Caki2 (cell line): ENCODE results near the gene TBC1D22A. TPM values are rescaled to one million over a fixed set of nuclear protein-coding genes. Genes with fewer than 3 reads are reported as not detected.

ENCODE experiments used
- DNase-seq: peaks from one replicate; pipeline ENCODE4 v3.0.0-alpha.2; 2015; ENCODE audit warnings: low read depth
- in situ Hi-C: cut with HindIII; loops from 2 replicates; pipeline ENCODE4 v1.10.0; 2016; ENCODE audit warnings: low sequenced_read_pairs, low pct_unique_long_range_greater_than_20kb, mixed read lengths
- total RNA-seq: library from RNA; depleted of rRNA; stranded (reverse); fragments of >200 nt; shearing (Covaris generic); gene quantifications from 2 replicates; pipeline ENCODE4 v1.2.3, GENCODE V29; 2014; ENCODE audit warnings: low replicate concordance

Gene TBC1D22A
- total RNA-seq, 1 experiment from 2014 or later = 15.0 TPM

DNA sequence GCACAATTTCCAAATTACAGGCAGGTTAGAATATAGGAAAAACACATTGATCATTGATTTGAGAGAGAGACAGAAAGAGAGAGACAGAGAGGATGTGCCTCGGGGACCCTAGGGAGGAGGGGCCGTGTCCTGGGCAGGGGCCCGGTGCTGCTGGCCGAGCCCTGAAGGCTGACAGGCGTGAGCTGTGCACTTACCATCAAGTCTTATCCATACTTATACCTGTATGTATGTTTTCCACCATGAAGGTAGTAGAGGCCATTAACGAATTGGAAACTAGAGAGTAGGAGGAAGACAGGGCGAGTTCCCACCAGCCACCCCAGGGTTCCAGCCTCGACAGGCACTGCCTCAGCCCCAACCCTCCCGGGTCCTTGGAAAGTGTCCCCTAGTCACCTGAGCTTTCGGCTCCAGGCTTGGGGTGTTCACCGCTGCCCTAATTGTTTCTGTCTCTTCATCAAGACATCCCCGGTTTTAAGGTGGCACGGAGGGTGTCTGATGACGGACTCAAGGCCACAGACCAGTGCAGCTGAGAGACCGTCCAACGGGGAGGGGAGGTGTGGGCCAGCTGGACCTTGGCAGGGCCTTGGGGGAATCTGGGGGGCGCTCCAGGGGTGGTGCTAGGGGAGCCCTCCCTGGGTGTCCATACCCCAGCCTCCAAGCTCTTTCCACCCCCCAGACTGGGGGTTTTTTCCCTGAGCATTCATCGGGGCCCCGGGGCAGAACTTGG, 431.3 kb downstream of the TBC1D22A start:
- DNase-seq = no peak
- in situ Hi-C loops = no loop called here

- in situ Hi-C loops = no loop called here
- no peak for DNase-seq
These were observed 432.2 kb downstream of the TBC1D22A start for GRCh38 chr22:47194476-47195155.

DNA sequence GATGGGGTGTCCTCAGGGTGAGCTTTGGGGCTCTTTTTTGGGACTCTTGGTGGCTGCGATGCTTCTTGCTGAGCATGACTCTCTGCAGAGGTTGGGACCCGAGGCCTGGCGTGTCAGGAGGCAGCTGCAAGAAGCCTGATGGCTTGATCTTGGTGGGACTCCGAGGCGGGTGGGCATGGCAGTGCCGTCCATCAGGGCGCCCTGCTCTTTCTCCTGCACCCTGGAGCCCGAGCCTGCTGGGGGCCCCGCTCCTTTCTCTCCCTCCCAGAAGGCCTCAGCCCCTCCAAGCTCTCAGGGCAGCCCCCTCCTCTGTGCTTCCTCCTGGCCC, 432.7 kb downstream of the TBC1D22A start:
- in situ Hi-C loops = no loop called here
- no peak for DNase-seq

DNA sequence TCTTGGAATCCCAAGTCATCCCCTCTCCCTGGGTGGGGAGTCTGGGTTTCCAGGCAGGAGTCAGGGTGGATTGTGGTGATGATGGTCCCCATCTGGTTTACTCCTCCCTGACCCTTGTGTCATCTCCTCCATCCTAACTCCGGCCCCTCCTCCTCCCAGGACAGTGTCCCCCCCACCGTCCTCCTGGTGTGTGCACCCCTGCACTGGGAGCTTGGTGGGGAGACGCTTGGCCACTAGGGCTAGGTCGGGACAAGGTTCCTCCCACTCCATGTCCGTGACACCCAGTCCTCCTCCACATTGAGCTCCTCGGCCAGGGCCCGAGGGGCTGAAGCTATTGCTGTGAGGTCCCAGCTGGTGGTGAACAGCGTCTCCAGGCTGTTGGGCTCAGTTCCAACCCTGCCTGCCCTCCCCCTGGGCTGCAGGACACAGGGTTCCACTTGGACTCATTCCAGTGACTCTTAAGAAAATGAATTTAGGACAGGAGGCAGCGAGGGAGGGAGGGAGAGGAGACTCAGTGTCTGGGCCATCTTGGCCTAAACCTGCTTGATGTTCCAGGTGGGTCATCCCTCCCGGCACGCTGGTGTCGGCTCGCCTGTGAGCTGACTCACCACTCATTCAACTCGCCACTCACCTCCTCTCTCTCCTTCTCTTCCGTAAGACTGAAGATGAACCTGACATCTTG, 433.2 kb downstream of the TBC1D22A start:
- DNase-seq = no peak
- in situ Hi-C loops = no loop called here

GRCh38 chr22:47196166-47196849, 433.9 kb downstream of the TBC1D22A start:
- no peak for DNase-seq
- in situ Hi-C loops = no loop called here

- no peak for DNase-seq
- in situ Hi-C loops = no loop called here
These were observed 434.7 kb downstream of the TBC1D22A start for GRCh38 chr22:47196881-47197772.

DNA sequence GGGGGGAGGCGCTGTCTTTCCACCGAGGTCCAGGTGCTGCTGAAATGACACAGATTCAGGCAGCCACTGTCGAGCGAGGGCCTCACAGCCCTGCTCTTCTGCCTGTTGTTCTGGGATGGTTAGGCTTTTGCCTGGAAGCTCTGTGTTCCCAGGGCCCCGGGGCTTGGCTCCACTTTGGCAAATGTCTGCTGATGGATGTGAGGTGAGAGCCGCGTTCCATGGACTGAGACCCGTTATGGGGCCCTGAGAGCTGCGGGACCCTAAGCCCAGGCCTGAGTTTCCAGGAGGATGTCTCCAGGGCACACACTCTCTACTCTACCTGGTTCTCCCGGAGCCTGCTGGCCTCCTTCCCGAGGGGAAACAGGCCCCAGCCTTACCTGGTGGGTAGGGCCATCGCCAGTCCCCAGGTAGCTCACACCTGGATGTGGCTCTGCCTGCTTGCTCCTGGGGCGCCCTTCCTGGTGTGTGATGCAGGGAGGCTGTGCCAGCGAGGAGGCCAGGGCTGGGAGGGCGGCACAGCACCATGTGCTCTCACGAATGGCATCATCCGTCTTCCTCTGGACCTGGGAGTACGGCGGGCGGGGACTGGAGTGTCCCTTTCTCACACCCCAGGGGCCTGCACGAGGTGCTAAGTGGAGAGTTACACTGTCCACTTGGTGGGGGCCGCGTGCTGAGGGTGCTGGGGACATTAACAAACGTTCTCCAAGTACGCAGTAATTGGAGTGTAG, 435.5 kb downstream of the TBC1D22A start:
- in situ Hi-C loops = no loop called here
- DNase-seq = no peak

DNA sequence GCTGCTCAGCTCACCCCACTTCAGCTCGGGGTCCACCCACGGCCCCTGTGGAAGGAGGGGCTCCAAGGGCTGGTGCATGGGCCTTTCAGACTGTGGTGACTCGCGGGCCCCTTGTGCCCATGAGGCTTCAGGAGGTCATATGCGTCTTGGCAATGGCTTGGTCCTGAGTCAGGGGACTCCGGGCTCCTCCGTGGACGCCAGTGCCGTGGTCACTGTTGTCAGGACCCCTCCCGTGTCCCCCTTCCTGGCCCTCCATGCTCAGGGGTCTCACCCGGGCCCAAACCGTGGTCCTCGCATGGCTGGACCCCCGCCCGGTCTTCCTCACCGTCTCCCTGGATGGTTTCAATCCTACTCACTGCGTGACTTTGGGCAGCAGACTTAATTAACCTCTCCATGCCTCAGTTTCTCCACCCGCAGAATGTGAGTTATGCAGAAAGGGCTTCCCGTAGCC, 436.4 kb downstream of the TBC1D22A start:
- DNase-seq = no peak
- in situ Hi-C loops = no loop called here

DNA sequence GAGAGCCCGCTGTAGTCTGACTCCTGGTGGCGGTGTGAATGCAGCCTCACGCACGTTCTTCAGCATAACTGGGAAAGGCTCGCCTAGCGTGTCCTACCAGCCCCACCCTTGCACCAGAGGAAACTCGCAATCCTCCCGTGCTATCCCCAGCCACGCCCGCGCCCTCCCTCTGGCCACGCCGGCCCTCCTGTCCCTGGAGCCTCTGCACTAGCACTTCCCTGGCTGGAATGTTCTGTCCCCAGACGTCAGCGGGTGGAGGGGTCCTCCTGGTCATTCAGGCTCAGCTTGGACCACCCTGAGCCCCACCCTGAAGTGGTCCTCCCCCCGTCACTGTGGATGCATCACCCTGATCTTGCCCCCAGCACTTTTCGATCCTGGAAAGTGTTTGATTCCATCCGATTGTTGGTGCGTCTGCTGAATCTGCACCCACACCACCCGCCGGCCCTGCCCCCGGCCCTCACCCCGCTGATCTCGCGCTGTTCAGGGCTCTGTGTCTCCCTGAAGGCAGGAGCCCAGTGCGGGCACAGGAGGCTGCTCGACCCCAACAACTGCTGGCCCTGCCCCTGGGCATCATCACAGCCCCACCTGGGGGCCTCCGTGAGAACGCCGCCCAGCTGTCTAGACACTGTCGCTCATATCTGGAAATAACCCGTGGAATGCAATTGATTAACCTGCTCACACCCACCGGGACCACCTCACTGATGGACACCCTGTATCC, 437.0 kb downstream of the TBC1D22A start:
- in situ Hi-C loops = no loop called here
- DNase-seq = no peak

- in situ Hi-C loops = no loop called here
- DNase-seq = no peak
These were observed 437.5 kb downstream of the TBC1D22A start for GRCh38 chr22:47199979-47200272.

DNA sequence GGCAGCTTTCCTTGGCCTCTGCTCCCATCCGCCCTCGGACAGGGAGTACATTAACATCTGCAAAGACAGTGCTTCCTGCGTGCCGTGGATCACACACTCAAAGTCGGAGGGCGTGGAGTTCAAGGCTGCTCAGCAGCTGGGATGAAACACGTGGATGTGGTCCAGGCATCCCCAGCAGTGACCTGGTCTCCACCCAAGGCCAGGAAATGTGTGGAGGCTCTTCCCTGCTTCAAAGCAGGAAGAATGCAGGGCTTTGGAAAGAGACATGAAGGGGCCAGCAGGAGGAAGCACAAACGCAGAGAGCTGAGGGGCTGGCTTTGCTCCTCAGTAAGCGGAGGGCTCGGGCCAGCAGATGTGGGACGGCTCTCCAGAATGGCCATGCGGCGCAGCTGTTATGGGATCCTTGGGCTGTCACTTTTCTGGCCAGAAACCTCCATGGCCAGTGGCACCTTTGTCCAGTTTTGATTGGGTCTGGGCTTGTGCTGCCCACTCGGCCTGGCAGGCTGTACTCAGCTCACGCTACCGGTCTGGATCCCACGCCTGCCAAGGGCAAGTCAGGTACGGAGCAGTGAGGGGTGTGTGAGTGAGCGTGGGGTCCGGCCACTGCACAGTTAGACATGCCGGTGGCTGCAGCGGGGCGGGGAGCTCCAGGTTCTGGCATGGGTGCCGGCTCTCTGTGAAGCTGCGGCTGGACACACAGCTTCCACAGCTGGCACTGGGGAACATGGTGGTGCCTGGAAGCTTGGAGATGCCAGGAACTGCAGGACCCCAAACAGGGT, 438.0 kb downstream of the TBC1D22A start:
- in situ Hi-C loops = no loop called here
- DNase-seq = no peak

DNA sequence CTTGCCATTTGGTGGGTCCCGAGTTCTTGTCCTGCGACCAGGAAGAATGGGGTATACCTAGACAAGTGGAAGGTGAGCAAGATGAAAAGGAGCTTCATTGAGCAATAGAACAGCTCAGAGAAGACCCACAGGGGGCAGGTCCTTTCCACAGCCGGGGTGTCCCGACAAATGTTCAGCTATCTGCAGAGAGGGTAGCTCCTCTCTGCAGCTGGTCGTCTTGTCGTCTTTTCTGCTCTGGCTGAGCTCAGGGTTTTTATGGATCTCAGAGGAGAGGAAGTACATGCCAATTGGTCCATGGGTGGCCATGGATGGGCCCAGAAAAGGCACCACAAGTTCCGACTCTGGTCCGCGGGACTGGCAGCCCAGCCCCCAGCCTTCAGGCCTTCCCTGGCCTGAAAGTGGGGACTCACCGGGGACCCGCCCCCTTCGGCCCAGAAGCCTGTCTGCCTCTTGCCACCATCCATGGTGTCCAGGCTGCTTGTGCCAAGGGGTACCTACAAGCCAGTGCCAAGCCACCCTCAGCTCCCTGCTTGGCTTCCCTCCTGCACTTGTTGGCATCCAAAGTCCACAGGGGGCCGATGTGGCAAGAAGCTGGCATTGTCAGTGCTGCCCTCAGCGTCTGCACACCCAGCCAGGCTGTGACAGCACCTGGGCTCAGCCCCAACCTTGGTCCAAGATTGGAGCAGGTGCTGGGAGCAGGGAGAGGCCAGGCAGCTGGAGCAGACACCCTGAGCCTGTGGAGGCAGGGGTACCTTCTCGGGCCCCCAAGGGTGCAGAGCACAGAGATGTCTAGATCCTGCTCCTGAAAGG, 438.9 kb downstream of the TBC1D22A start:
- in situ Hi-C loops = no loop called here
- DNase-seq = no peak

DNA sequence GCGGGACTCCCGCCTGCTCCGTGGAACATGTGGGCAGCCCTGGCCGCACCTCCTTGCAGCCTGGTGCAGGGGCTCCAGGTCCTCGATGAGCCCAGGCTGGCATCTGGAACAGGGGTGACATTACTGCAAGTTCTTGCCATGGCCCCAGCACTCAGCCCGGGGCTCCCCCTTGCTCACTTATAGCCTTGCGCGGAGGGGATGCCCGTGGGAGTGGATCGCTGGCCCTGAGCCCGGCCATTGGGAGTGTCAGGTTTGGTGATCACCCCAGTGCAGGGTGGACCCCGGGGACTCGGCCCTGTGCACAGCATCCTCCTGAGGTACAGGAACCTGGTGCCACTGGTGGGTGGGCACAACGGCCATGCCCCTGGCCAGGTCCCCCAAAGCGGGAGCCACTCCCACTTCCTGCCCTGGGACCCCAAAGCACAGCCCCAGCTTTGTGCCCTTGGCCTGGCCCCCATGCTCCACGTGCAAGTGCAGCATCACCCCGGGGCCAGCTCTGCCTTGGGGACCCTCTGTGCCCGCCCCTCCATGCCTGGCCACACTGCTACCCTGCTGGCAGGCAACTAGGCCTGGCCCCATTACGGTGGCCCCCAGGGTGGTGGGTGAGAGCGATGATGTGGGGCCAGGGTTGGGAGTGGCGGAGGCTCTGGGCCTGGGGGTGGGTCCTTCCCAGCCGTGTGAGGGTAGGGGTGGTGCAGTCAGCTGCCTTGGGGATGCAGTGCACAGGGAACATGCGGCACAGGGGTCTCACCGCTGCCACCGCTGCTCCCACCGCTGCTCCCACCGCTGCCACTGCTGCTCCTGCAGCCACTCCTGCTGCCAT, 439.8 kb downstream of the TBC1D22A start:
- in situ Hi-C loops = no loop called here
- DNase-seq = no peak

GRCh38 chr22:47202819-47203553, 440.5 kb downstream of the TBC1D22A start:
- in situ Hi-C loops = no loop called here
- DNase-seq = no peak
